Duodenal mucosa (tissue), 2 donors: ENCODE data around the gene ZDHHC14.

Experiments
- H3K27ac ChIP-seq: one replicate; pipeline ENCODE4 v1.7.0; 2013; ENCODE audit warnings: low read depth, low read length
- H3K27me3 ChIP-seq, 2 donors: one replicate each; pipeline ENCODE4 v1.7.0; 2013; ENCODE audit warnings: low read length in 2 of 2, control low read depth in 1 of 2; ENCODE audit not compliant: insufficient read depth in 2 of 2, control insufficient read depth in 1 of 2
- H3K36me3 ChIP-seq, 2 donors: one replicate each; pipeline ENCODE4 v1.7.0; 2013; ENCODE audit warnings: low read length in 2 of 2, control low read depth in 1 of 2; ENCODE audit not compliant: insufficient read depth in 2 of 2, control insufficient read depth in 1 of 2
- H3K4me1 ChIP-seq, 2 donors: one replicate each; pipeline ENCODE4 v1.7.0; 2013; ENCODE audit warnings: low read length in 2 of 2, control low read depth in 1 of 2; ENCODE audit not compliant: insufficient read depth in 2 of 2, control insufficient read depth in 1 of 2
- H3K4me3 ChIP-seq, 2 donors: one replicate each; pipeline ENCODE4 v1.7.0; 2013; ENCODE audit warnings: low read length in 2 of 2, low read depth in 1 of 2
- H3K9ac ChIP-seq, 2 donors: one replicate each; pipeline ENCODE4 v1.7.0; 2013; ENCODE audit warnings: low read length in 2 of 2, low read depth in 1 of 2
- H3K9me3 ChIP-seq, 2 donors: one replicate each; pipeline ENCODE4 v1.7.0; 2013; ENCODE audit warnings: low read length in 2 of 2, control low read depth in 1 of 2; ENCODE audit not compliant: control insufficient read depth in 1 of 2

ZDHHC14 gene

GRCh38 chr6:157546321-157546720 is 165.3 kb downstream of the ZDHHC14 start:
- Histone ChIP-seq H3K9me3 (no peaks in the 10 kb centered on the region), H3K4me3 (no peak overlapping the region), H3K27ac (no peak overlapping the region), H3K4me1 (peaks cover 4 to 10% of the 10 kb centered on the region in 2 donors), H3K27me3 (no peaks in the 10 kb centered on the region), H3K36me3 (peaks cover 13 to 25% of the 10 kb centered on the region in 2 donors), H3K9ac (no peak overlapping the region)

DNA sequence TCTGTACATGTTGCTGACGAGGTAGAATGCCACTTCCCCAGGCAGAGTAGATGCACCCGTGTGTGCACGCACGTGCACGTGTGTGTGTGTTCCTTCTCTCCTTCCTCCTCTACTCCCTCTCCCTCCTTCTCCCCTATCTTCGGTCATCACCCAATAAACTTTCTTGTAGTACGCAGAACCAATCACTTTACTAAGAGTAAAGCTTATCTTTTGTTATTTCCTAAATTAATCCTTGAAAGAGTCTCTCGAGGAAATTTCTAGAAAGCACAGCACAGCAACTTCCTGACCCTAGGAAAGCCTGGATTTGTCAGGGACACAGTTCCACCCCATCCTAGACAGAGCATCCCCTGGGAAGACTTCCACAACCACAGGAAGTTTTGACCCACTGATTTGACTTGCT is 166.1 kb downstream of the ZDHHC14 start:
- Histone ChIP-seq H3K9ac (no peak overlapping the region), H3K4me3 (no peak overlapping the region), H3K4me1 (peaks cover 0 to 7% of the 10 kb centered on the region in 2 donors), H3K27me3 (no peaks in the 10 kb centered on the region), H3K27ac (no peak overlapping the region), H3K9me3 (no peaks in the 10 kb centered on the region), H3K36me3 (peaks cover 13 to 19% of the 10 kb centered on the region in 2 donors)

DNA sequence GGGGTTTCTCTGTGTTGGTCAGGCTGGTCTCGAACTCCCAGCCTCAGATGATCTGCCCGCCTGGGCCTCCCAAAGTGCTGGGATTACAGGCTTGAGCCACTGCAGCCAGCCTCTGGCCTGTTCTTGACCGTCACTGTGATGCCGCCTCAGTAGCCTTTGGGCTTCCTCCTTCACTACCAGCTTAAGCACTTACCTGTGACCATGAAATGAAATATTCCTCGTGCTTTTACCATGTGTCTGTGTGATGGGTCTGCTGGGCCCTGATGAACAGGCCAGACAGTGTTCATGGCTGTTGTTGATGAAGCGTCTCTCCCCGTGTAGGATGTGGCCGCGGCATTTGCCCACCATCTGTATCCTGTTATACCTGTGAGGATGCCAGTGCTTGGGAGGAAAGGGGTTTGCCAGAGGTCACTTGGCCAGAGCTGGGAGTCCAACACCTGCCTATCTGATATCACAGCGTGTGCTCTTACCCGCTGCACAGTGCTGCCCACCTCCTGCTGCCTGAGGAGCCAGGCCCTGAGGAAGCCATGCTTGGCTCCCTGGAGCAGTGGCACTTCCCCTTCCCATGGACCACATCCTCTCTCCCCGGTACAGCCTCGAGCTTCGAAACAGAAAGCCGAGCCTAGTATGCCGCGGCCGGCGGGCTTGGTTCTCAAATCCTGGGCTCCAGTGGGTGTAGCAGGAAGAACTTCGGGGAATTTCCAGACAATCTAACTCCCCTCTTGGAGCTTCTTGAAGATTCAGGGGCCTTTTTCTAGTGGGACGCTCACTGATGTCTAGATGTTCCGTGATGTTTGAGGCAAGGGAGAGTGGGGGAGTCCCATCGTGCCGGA is 167.9 kb downstream of the ZDHHC14 start:
- Histone ChIP-seq H3K27me3 (no peaks in the 10 kb centered on the region), H3K36me3 (peaks cover 3 to 6% of the 10 kb centered on the region in 2 donors), H3K4me1 (peaks cover 0 to 7% of the 10 kb centered on the region in 2 donors), H3K27ac (no peak overlapping the region), H3K9me3 (no peaks in the 10 kb centered on the region), H3K4me3 (no peak overlapping the region), H3K9ac (no peak overlapping the region)

DNA sequence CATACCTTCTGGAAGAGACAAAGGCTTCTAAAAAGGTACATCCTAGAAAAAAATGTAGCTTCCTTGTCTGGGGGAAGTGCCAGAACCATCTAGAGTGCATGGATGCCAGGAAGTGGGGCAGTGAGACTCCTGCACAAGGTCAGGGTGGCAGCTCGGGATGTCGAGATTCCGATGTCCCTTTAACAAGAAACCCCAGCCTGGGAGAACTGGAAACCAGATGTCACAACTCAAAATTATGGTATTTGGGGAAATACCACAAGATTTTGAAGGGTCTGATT is 168.4 kb downstream of the ZDHHC14 start:
- Histone ChIP-seq H3K9me3 (no peaks in the 10 kb centered on the region), H3K36me3 (peaks cover 2 to 3% of the 10 kb centered on the region in 2 donors), H3K27ac (no peak overlapping the region), H3K9ac (no peak overlapping the region), H3K4me3 (no peak overlapping the region), H3K4me1 (peaks cover 0 to 7% of the 10 kb centered on the region in 2 donors), H3K27me3 (no peaks in the 10 kb centered on the region)

DNA sequence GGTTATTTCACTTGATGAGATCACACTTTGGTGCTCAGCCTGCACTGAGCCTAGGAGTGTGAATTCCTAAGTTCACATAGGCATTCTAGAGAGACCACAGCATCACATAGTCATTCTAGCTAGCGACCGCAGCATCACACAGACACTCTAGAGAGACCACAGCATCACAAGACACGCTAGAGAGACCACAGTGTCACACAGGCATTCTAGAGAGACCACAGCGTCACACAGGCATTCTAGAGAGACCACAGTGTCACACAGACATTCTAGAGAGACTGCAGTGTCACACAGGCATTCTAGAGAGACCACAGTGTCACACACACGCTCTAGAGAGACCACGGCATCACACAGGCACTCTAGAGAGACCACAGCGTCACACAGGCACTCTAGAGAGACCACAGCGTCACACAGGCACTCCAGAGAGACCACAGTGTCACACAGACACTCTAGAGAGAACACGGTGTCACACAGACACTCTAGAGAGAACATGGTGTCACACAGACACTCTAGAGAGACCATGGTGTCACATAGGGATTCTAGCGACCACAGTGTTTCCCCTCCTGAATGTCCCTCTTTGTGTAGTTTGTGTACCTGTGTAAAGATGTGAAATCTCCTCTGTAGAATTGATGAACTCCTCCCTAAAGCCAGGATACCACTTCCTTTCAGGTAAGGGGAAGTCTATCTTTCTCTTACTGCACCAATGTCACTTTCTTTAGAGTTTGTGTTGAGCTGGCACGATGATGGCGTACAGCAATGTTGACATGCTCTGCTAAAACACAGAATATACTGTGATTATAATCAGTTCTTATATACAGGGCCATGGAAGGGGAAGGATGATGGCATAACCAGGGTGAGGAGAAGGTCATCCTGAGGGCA is 169.4 kb downstream of the ZDHHC14 start:
- H3K9me3 ChIP-seq = no peaks in the 10 kb centered on the region
- H3K27ac ChIP-seq = no peak overlapping the region
- no peaks in the 10 kb centered on the region for H3K27me3 ChIP-seq
- H3K9ac ChIP-seq = no peak overlapping the region
- H3K4me3 ChIP-seq = no peak overlapping the region
- peaks cover 0 to 7% of the 10 kb centered on the region in 2 donors for H3K4me1 ChIP-seq
- no peaks in the 10 kb centered on the region for H3K36me3 ChIP-seq

DNA sequence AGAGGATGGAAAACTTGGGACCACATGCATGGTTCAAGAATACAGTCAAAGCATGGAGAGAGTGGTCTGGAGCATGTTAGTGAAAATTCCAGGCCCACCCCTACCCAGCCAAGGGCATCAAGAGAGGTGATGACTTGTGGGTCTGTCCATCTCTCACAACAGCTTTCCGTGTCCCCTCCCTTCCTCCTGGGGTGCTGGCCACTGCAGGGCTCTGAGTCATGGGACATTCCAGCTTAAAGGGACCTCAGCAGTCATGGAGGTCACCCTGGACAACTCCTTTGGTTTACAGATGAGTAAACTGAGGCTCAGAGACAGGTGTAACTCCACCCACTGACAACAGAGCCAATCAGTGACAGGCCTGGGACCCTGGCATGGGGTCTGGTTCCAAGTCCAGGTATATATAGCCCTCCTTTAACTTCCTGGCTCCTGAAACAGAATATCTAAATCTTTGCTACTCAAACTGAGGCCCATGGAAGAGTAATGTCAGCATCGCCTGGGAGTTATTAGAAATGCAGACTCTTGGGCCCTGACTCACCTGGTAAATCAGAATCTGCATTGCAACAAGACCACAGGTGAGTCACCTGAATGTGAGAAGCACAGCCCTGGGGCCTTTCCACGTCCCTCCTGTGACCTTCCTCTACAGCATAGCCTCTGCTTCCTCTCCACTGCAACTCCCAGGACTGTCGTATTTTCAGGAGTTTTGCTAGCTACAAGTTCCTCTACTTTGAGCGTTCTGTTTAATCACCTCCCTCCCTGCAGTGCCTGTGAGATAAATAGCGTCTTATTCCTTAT is 170.2 kb downstream of the ZDHHC14 start:
- H3K36me3 ChIP-seq = no peaks in the 10 kb centered on the region
- H3K27ac ChIP-seq = no peak overlapping the region
- H3K9ac ChIP-seq = no peak overlapping the region
- H3K4me1 ChIP-seq = peaks cover 0 to 7% of the 10 kb centered on the region in 2 donors
- no peaks in the 10 kb centered on the region for H3K27me3 ChIP-seq
- no peaks in the 10 kb centered on the region for H3K9me3 ChIP-seq
- H3K4me3 ChIP-seq = no peak overlapping the region

- no peaks in the 10 kb centered on the region for H3K9me3 ChIP-seq
- peaks cover 7 to 17% of the 10 kb centered on the region in 2 donors for H3K4me1 ChIP-seq
- H3K4me3 ChIP-seq = no peak overlapping the region
- H3K36me3 ChIP-seq = no peaks in the 10 kb centered on the region
- no peak overlapping the region for H3K9ac ChIP-seq
- H3K27me3 ChIP-seq = no peaks in the 10 kb centered on the region
- H3K27ac ChIP-seq = no peak overlapping the region
Measured at GRCh38 chr6:157552081-157552747, 171.2 kb downstream of the ZDHHC14 start.

DNA sequence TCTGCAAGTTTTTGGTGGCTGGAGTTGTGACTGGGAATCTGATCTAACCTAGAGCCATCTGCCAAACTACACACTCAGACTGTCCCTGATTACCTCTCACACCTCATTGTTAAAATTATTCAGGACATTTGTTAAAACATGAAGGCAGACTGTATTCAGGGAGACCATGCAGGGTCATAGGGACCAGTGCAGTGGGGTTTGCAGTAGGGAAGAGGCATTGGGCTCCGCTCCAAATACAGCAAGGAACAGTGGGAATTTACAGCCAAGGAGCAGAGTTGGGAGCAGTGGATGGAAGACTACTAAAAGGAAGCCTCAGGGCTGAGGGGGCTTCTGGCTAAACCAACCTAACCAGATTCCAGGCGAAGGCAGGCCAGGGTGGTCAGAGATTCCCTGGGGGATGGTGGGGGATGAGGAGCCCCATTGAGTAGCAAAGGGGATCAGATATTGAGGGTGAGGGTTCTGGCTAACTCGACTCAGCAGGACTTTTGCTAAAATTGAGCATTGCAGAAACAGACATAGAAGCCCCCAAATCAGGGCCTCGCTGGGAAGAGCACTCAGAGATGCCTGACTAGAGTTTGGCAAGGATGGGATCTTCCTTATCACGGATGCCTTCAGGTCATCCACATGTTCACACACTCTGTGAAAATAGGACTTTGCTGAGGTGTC is 172.0 kb downstream of the ZDHHC14 start:
- Histone ChIP-seq H3K9ac (no peak overlapping the region), H3K4me3 (no peak overlapping the region), H3K9me3 (no peaks in the 10 kb centered on the region), H3K4me1 (peaks cover 7 to 23% of the 10 kb centered on the region in 2 donors), H3K36me3 (no peaks in the 10 kb centered on the region), H3K27ac (no peak overlapping the region), H3K27me3 (no peaks in the 10 kb centered on the region)

DNA sequence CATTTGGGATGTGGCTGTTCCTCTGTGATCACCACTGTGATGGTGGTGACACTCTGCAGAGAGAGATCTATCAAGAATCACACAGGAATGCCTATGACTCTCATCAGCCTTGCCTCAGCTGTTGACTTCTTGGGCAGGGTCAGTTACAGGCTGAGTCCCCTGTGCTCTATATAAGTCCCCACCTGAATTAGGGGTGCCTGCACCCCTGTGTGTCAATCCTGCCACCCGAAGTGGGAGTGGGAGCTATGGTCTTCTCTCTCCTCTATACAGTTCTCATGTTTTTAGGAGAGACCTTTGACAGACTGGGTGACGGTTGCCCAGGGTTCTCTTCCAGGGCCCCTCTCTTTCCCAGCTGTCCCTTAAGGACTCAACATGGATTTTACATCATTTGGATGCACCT is 173.8 kb downstream of the ZDHHC14 start:
- no peaks in the 10 kb centered on the region for H3K27me3 ChIP-seq
- no peak overlapping the region for H3K9ac ChIP-seq
- H3K9me3 ChIP-seq = no peaks in the 10 kb centered on the region
- H3K4me3 ChIP-seq = no peak overlapping the region
- H3K36me3 ChIP-seq = no peaks in the 10 kb centered on the region
- H3K4me1 ChIP-seq = peaks cover 19 to 32% of the 10 kb centered on the region in 2 donors
- no peak overlapping the region for H3K27ac ChIP-seq
